H1 (cell line): ENCODE measurements around the gene NME3. TPM values are rescaled to one million over a fixed set of nuclear protein-coding genes. Genes with fewer than 3 reads are reported as not detected.

Experiments used
- CTCF ChIA-PET: fragments of 300-600 bp; sonication (Branson Sonifier 250); formaldehyde crosslinking; loops from one replicate; lab custom pipeline; 2021; ENCODE audit not compliant: partially characterized antibody; lab: Charles Lee
- POLR2A ChIA-PET: fragments of 300-600 bp; sonication (Branson Sonifier 250); formaldehyde crosslinking; loops from one replicate; lab custom pipeline; 2021; ENCODE audit warnings: inconsistent platforms; ENCODE audit not compliant: partially characterized antibody; lab: Charles Lee
- DNase-seq, 2 experiments: peaks; one replicate each; pipeline versions ENCODE4 v3.0.0 to v3.0.0-alpha.2; 2010 to 2022; ENCODE audit warnings: low spot score in 2 of 2, low read depth in 1 of 2, mixed read lengths in 1 of 2
- FAIRE-seq: peaks from 2 replicates; lab custom pipeline; 2011; peaks lifted over from hg19 to GRCh38; lab: Jason Lieb, UNC
- H2AFZ ChIP-seq: 2 replicates; pipeline ENCODE4 v1.8.1; 2012; ENCODE audit warnings: low read length, inconsistent platforms
- H2AK5ac ChIP-seq: 2 replicates; pipeline ENCODE4 v1.6.1; 2013; ENCODE audit warnings: low read depth, low read length
- H2BK120ac ChIP-seq: replicated peaks from 2 replicates; pipeline ENCODE3; 2013; ENCODE audit warnings: low read depth, low read length, inconsistent platforms
- H2BK12ac ChIP-seq: 2 replicates; pipeline ENCODE4 v1.6.1; 2013; ENCODE audit warnings: low read depth, low read length
- H2BK15ac ChIP-seq: 2 replicates; pipeline ENCODE4 v1.6.1; 2013; ENCODE audit warnings: low read length
- H2BK20ac ChIP-seq: 2 replicates; pipeline ENCODE4 v1.6.1; 2013; ENCODE audit warnings: low read length
- H2BK5ac ChIP-seq: 2 replicates; pipeline ENCODE4 v1.6.1; 2013; ENCODE audit warnings: low read depth, low read length
- H3K14ac ChIP-seq: 2 replicates; pipeline ENCODE4 v1.6.1; 2013; ENCODE audit warnings: inconsistent platforms; ENCODE audit not compliant: insufficient read length
- H3K18ac ChIP-seq: 2 replicates; pipeline ENCODE4 v1.6.1; 2013; ENCODE audit warnings: low read length; ENCODE audit errors: extremely low read depth
- H3K23ac ChIP-seq: 2 replicates; pipeline ENCODE4 v1.6.1; 2013; ENCODE audit warnings: inconsistent platforms; ENCODE audit not compliant: insufficient read length
- H3K23me2 ChIP-seq: 2 replicates; pipeline ENCODE4 v1.6.1; 2013; ENCODE audit warnings: low read depth, low read length
- H3K27ac ChIP-seq: 2 replicates; pipeline ENCODE4 v1.6.1; 2011; ENCODE audit warnings: low read depth, low read length, inconsistent platforms
- H3K27me3 ChIP-seq, 4 experiments: replicated peaks in 1 of 4; 1 replicate in 1 of 4; 2 replicates in 3 of 4; pipeline versions ENCODE4 v1.6.1 to v1.8.1; 2011 to 2013; ENCODE audit warnings: low read length in 3 of 4, mild to moderate bottlenecking in 3 of 4, inconsistent platforms in 2 of 4, mixed read lengths in 2 of 4, moderate library complexity in 1 of 4; ENCODE audit not compliant: control insufficient read depth in 3 of 4, insufficient read depth in 3 of 4; ENCODE audit errors: extremely low read depth in 1 of 4
- H3K36me3 ChIP-seq, 4 experiments: 2 replicates each; pipeline versions ENCODE4 v1.6.1 to v1.8.1; 2011 to 2013; ENCODE audit warnings: mild to moderate bottlenecking in 4 of 4, low read length in 3 of 4, moderate library complexity in 2 of 4, control low read depth in 1 of 4, inconsistent platforms in 1 of 4; ENCODE audit not compliant: insufficient read depth in 4 of 4, control insufficient read depth in 2 of 4
- H3K4ac ChIP-seq: replicated peaks from 2 replicates; pipeline ENCODE3; 2013; ENCODE audit warnings: low read length, low read depth, mixed read lengths, inconsistent platforms; ENCODE audit not compliant: insufficient read length
- H3K4me1 ChIP-seq, 4 experiments: replicated peaks in 1 of 4; 1 replicate in 1 of 4; 2 replicates in 3 of 4; pipeline versions ENCODE4 v1.6.1 to v1.8.1; 2011 to 2013; ENCODE audit warnings: low read length in 3 of 4, inconsistent platforms in 2 of 4, mixed read lengths in 1 of 4; ENCODE audit not compliant: insufficient read depth in 4 of 4, control insufficient read depth in 3 of 4
- H3K4me2 ChIP-seq, 2 experiments: 2 replicates each; pipeline versions ENCODE4 v1.6.1 to v1.8.1; 2011 to 2013; ENCODE audit warnings: low read depth in 2 of 2, low read length in 2 of 2, control low read depth in 1 of 2, inconsistent platforms in 1 of 2, mild to moderate bottlenecking in 1 of 2; ENCODE audit not compliant: insufficient read depth in 1 of 2
- H3K4me3 ChIP-seq, 4 experiments: fragments of 200-600, 300-600 bp in 1 of 4; sonication (generic), shearing (Covaris generic), sonication (Bioruptor Twin) in 1 of 4; 2 replicates each; pipeline versions ENCODE4 v1.5.1 to v1.8.1; 2011 to 2016; ENCODE audit warnings: low read length in 4 of 4, low read depth in 3 of 4, control low read depth in 2 of 4, inconsistent platforms in 2 of 4, mild to moderate bottlenecking in 2 of 4, mixed read lengths in 1 of 4, moderate library complexity in 1 of 4; ENCODE audit not compliant: insufficient read depth in 2 of 4; ENCODE audit errors: extremely low read depth in 1 of 4
- H3K56ac ChIP-seq: replicated peaks from 2 replicates; pipeline ENCODE3; 2013; ENCODE audit warnings: low read depth, mild to moderate bottlenecking, mixed read lengths, low read length, inconsistent platforms; ENCODE audit not compliant: insufficient read length
- H3K79me1 ChIP-seq: 2 replicates; pipeline ENCODE4 v1.6.1; 2013; ENCODE audit warnings: low read depth, low read length, control low read depth
- H3K79me2 ChIP-seq, 2 experiments: 2 replicates each; pipeline versions ENCODE4 v1.6.1 to v1.8.1; 2012 to 2013; ENCODE audit warnings: low read length in 2 of 2, mild to moderate bottlenecking in 2 of 2, inconsistent platforms in 1 of 2; ENCODE audit not compliant: insufficient read depth in 2 of 2, control insufficient read depth in 1 of 2
- H3K9ac ChIP-seq, 4 experiments: replicated peaks in 1 of 4; 1 replicate in 1 of 4; 2 replicates in 3 of 4; pipeline versions ENCODE4 v1.6.1 to v1.8.1; 2011 to 2013; ENCODE audit warnings: low read depth in 3 of 4, low read length in 3 of 4, control low read depth in 2 of 4, mild to moderate bottlenecking in 2 of 4, moderate library complexity in 2 of 4, inconsistent platforms in 1 of 4; ENCODE audit errors: extremely low read depth in 1 of 4
- H3K9me3 ChIP-seq, 2 experiments: 2 replicates each; pipeline versions ENCODE4 v1.6.1 to v1.8.1; 2012 to 2013; ENCODE audit warnings: mild to moderate bottlenecking in 2 of 2, moderate library complexity in 2 of 2, control low read depth in 1 of 2, inconsistent platforms in 1 of 2, low read depth in 1 of 2, low read length in 1 of 2, mixed read lengths in 1 of 2; ENCODE audit not compliant: insufficient read depth in 2 of 2
- H4K20me1 ChIP-seq, 2 experiments: replicated peaks in 1 of 2; 2 replicates each; pipeline versions ENCODE3 to v1.8.1; 2011 to 2013; ENCODE audit warnings: inconsistent platforms in 2 of 2, low read length in 2 of 2, mild to moderate bottlenecking in 1 of 2; ENCODE audit not compliant: insufficient read depth in 2 of 2, control insufficient read depth in 1 of 2
- H4K5ac ChIP-seq: 2 replicates; pipeline ENCODE4 v1.6.1; 2013; ENCODE audit warnings: low read length, low read depth, mixed read lengths, inconsistent platforms; ENCODE audit not compliant: insufficient read length
- H4K8ac ChIP-seq: 2 replicates; pipeline ENCODE4 v1.8.0; 2013; ENCODE audit warnings: mild to moderate bottlenecking, moderate library complexity, low read length, inconsistent platforms; ENCODE audit not compliant: insufficient read depth; ENCODE audit errors: extremely low read depth
- H4K91ac ChIP-seq: replicated peaks from 2 replicates; pipeline ENCODE3; 2013; ENCODE audit warnings: low read length, mixed read lengths, inconsistent platforms; ENCODE audit not compliant: insufficient read length
- POLR2AphosphoS5 ChIP-seq: IDR thresholded peaks from 2 replicates; pipeline ENCODE4 v1.6.1; 2011; ENCODE audit warnings: low read depth, low read length
- TAF7 ChIP-seq: optimal IDR thresholded peaks from 2 replicates; pipeline ENCODE3; 2011; ENCODE audit warnings: low read depth, mild to moderate bottlenecking, inconsistent platforms, low read length, moderate library complexity, borderline replicate concordance
- WGBS, 2 experiments: shearing (Covaris generic) in 1 of 2; methylation state at CpG; one replicate each; pipeline versions ENCODE4 v1.1.6 to v1.1.7; 2013 to 2015; ENCODE audit warnings: low lambda C conversion rate in 2 of 2, mixed read lengths in 2 of 2, inconsistent platforms in 1 of 2, low coverage in 1 of 2, missing lambda C conversion rate in 1 of 2; ENCODE audit not compliant: insufficient replicate concordance in 2 of 2, insufficient coverage in 1 of 2, insufficient read length in 1 of 2; ENCODE audit errors: extremely low coverage in 1 of 2, missing lambda C conversion rate in 1 of 2; 5-methylcytosine and 5-hydroxymethylcytosine counted together
- polyA plus RNA-seq, 7 experiments: library from polyadenylated mRNA; depleted of rRNA in 3 of 7; stranded (reverse) in 5 of 7; unstranded in 2 of 7; fragments of >200 nt in 5 of 7; fragments of 200-250 nt in 2 of 7; gene quantifications; 1 replicate in 5 of 7; 2 replicates in 1 of 7; 4 replicates in 1 of 7; pipeline versions ENCODE4 v1.2.1 to v1.2.3, GENCODE V29; 2011 to 2013; ENCODE audit warnings: missing spikeins in 2 of 7, mixed read lengths in 2 of 7
- total RNA-seq: library from RNA; stranded (reverse); fragmentation: NEBNext Ultra II Directional; extraction: Animal tissue kit (Norgen Biotek cat#: 25700); gene quantifications from 2 replicates; pipeline ENCODE4 v1.2.1, GENCODE V29; 2021

The NME3 gene
- total and polyA plus RNA-seq, 2 of the 8 experiments (the other 6 are each of a cell fraction or from before 2014, with no cell fraction given), result 72.5 to 163 TPM

- no peak overlapping the region for H2BK120ac ChIP-seq
- H3K18ac ChIP-seq, result no peak overlapping the region
- H3K36me3 ChIP-seq, result peaks cover 0 to 23% (median 9%) of the 10 kb centered on the region in 4 experiments; a peak in 5 of 8 replicates
- no peaks in the 10 kb centered on the region for H3K27me3 ChIP-seq
- H4K8ac ChIP-seq, result peak overlapping the region; percentile 65; the same call in 1 of the 2 replicates
- peaks cover 7% of the 10 kb centered on the region for H3K23me2 ChIP-seq
- CTCF ChIA-PET, result interaction anchor here (0.6 to 1.2 kb wide), 6 partner anchors 24 to 414 kb away, joined by 3 to 4 read pairs (median 3); no protein-coding TSS in a partner anchor
- H4K91ac ChIP-seq, result no peak overlapping the region
- DNase-seq, result peak in 1 of 2 experiments; percentile 43
- peaks cover 0 to 10% (median 5%) of the 10 kb centered on the region in 4 experiments; a peak in 5 of 7 replicates for H3K4me1 ChIP-seq
- H3K4me2 ChIP-seq, result no peak overlapping the region
- TF ChIP-seq POLR2AphosphoS5 (peak; percentile 22), TAF7 (no peak)
- TF ChIP-seq, all 59 proteins: peak for 1
- H3K56ac ChIP-seq, result no peak overlapping the region
- no peak for FAIRE-seq
- H2BK20ac ChIP-seq, result no peak overlapping the region
- no peak overlapping the region for H2BK12ac ChIP-seq
- H2BK15ac ChIP-seq, result no peak overlapping the region
- no peak overlapping the region for H3K4me3 ChIP-seq
- 93% methylated on average over 25 of the region's 34 CpGs; no CpG with 5 or more reads in 1 of the 2 experiments for WGBS, 2 experiments
- H3K79me2 ChIP-seq, result peaks cover 0 to 13% of the 10 kb centered on the region in 2 experiments; a peak in 1 of 4 replicates
- H2AFZ ChIP-seq, result no peak overlapping the region
- H3K9me3 ChIP-seq, result no peaks in the 10 kb centered on the region
- H4K5ac ChIP-seq, result no peak overlapping the region
- no peak overlapping the region for H2AK5ac ChIP-seq
- no peak overlapping the region for H3K4ac ChIP-seq
- peaks cover 9% of the 10 kb centered on the region for H3K79me1 ChIP-seq
- no peak overlapping the region for H3K9ac ChIP-seq
- no peak overlapping the region for H3K27ac ChIP-seq
- no peak overlapping the region for H2BK5ac ChIP-seq
- no peak overlapping the region for H3K23ac ChIP-seq
- no peak overlapping the region for H3K14ac ChIP-seq
- H4K20me1 ChIP-seq, result peaks cover 0 to 33% of the 10 kb centered on the region in 2 experiments
- POLR2A ChIA-PET, result interaction anchor here (0.9 to 12.0 kb wide), 9 partner anchors 10 to 431 kb away, joined by 3 to 246 read pairs (median 5); partner anchors contain the start of genes EME2, GFER, IGFALS and MRPS34
These were observed 7.1 kb upstream of the NME3 start for GRCh38 chr16:1778200-1779179.
